Smooth muscle cell (in vitro differentiated cells): ENCODE results near the gene TCEAL1. TPM values are rescaled to one million over a fixed set of nuclear protein-coding genes. Genes with fewer than 3 reads are reported as not detected.
A peak's percentile ranks its signal among the peaks of the same experiment; 100 is the strongest.

ENCODE experiments used
- DNase-seq: peaks from one replicate; lab custom pipeline; 2025; ENCODE audit not compliant: unreplicated experiment; lab: John Stamatoyannopoulos, UW
- H2AFZ ChIP-seq: fragments of 200-600 bp; sonication (generic); 2 replicates; pipeline ENCODE4 v1.6.0; 2016; ENCODE audit warnings: antibody characterized with exemption, low read depth, mild to moderate bottlenecking
- H3F3A ChIP-seq: fragments of 200-600 bp; sonication (generic); 2 replicates; pipeline ENCODE4 v1.6.0; 2017; ENCODE audit warnings: antibody characterized with exemption, low read depth
- H3K27ac ChIP-seq: fragments of 200-600 bp; sonication (generic); 2 replicates; pipeline ENCODE4 v1.5.1; 2016; ENCODE audit warnings: low read depth, mild to moderate bottlenecking
- H3K27me3 ChIP-seq: fragments of 200-600 bp; sonication (generic); 2 replicates; pipeline ENCODE4 v1.6.1; 2016; ENCODE audit warnings: low read depth, mild to moderate bottlenecking
- H3K36me3 ChIP-seq: fragments of 200-600 bp; sonication (generic); 2 replicates; pipeline ENCODE4 v1.5.1; 2016; ENCODE audit warnings: low read depth
- H3K4me1 ChIP-seq: fragments of 200-600 bp; sonication (generic); 2 replicates; pipeline ENCODE4 v1.5.1; 2016; ENCODE audit warnings: low read depth
- H3K4me2 ChIP-seq: fragments of 200-600 bp; sonication (generic); 2 replicates; pipeline ENCODE4 v1.6.0; 2016; ENCODE audit warnings: mild to moderate bottlenecking
- H3K4me3 ChIP-seq: fragments of 200-600 bp; sonication (generic); 2 replicates; pipeline ENCODE4 v1.5.1; 2016; ENCODE audit warnings: mild to moderate bottlenecking
- H3K79me2 ChIP-seq: fragments of 200-600 bp; sonication (generic); 2 replicates; pipeline ENCODE4 v1.6.0; 2016; ENCODE audit warnings: low read depth, mild to moderate bottlenecking
- H3K9ac ChIP-seq: fragments of 200-600 bp; sonication (generic); 2 replicates; pipeline ENCODE4 v1.6.0; 2016; ENCODE audit warnings: low read depth
- H3K9me3 ChIP-seq: fragments of 200-600 bp; sonication (generic); replicated peaks from 2 replicates; pipeline ENCODE4 v1.5.1; 2016; ENCODE audit warnings: low read depth
- H4K20me1 ChIP-seq: fragments of 200-600 bp; sonication (generic); 2 replicates; pipeline ENCODE4 v1.6.0; 2016; ENCODE audit warnings: low read depth
- WGBS: methylation state at CpG from one replicate; pipeline ENCODE4 v1.1.7; 2016; ENCODE audit warnings: low lambda C conversion rate; 5-methylcytosine and 5-hydroxymethylcytosine counted together
- polyA plus RNA-seq: library from polyadenylated mRNA; unstranded; fragments of >200 nt; fragmentation: Nextera tagmentation; extraction: Ambion mirVana; gene quantifications from 2 replicates; pipeline ENCODE4 v1.2.1, GENCODE V29; 2016
- total RNA-seq: library from RNA; depleted of rRNA; stranded (reverse); fragments of >200 nt; gene quantifications from 2 replicates; pipeline ENCODE4 v1.2.3, GENCODE V29; 2014
- TF ChIP-seq, protein P1 (sequence below): fragments of 200-600 bp; sonication (generic); IDR thresholded peaks from 2 replicates; pipeline ENCODE4 v1.5.1; 2017; ENCODE audit warnings: borderline replicate concordance, mild to moderate bottlenecking, antibody characterized with exemption; ENCODE audit not compliant: insufficient read depth, poor library complexity, severe bottlenecking

The TCEAL1 gene
- total and polyA plus RNA-seq, 2 experiments from 2014 or later: 16.7 to 22.1 TPM

DNA sequence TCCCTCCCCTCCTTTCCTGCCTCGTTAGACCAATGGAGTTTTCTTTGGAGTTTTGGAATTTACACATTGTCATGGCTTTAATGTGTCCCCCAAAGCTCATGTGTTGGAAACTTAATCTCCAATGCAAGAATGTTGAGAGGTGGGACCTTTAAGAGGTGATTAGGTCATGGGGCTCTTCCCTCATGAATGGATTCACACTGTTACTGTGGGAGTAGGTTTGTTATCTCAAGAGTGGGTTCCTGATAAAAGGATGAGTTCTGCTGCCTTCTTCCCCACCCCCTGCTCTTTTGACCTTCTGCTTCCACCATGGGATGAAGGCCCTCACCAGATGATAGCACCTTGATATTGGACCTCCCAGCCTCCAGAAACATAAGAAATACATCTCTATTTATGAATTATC is 41.0 kb downstream of the TCEAL1 start:
- H2AFZ ChIP-seq: no peak overlapping the region
- H3K27me3 ChIP-seq: peaks cover 5% of the 10 kb centered on the region
- 72% methylated on average over 1 of the region's 1 CpG for WGBS
- no peaks in the 10 kb centered on the region for H3K9me3 ChIP-seq
- no peaks in the 10 kb centered on the region for H3K79me2 ChIP-seq
- no peak overlapping the region for H3K27ac ChIP-seq
- H3K4me2 ChIP-seq: no peak overlapping the region
- peaks cover 13% of the 10 kb centered on the region for H4K20me1 ChIP-seq
- H3K4me1 ChIP-seq: no peaks in the 10 kb centered on the region
- peaks cover 5% of the 10 kb centered on the region for H3F3A ChIP-seq
- no peak for DNase-seq
- H3K4me3 ChIP-seq: no peak overlapping the region
- no peak overlapping the region for H3K9ac ChIP-seq
- no peaks in the 10 kb centered on the region for H3K36me3 ChIP-seq
- TF ChIP-seq, protein P1, sequence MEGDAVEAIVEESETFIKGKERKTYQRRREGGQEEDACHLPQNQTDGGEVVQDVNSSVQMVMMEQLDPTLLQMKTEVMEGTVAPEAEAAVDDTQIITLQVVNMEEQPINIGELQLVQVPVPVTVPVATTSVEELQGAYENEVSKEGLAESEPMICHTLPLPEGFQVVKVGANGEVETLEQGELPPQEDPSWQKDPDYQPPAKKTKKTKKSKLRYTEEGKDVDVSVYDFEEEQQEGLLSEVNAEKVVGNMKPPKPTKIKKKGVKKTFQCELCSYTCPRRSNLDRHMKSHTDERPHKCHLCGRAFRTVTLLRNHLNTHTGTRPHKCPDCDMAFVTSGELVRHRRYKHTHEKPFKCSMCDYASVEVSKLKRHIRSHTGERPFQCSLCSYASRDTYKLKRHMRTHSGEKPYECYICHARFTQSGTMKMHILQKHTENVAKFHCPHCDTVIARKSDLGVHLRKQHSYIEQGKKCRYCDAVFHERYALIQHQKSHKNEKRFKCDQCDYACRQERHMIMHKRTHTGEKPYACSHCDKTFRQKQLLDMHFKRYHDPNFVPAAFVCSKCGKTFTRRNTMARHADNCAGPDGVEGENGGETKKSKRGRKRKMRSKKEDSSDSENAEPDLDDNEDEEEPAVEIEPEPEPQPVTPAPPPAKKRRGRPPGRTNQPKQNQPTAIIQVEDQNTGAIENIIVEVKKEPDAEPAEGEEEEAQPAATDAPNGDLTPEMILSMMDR: no peak

DNA sequence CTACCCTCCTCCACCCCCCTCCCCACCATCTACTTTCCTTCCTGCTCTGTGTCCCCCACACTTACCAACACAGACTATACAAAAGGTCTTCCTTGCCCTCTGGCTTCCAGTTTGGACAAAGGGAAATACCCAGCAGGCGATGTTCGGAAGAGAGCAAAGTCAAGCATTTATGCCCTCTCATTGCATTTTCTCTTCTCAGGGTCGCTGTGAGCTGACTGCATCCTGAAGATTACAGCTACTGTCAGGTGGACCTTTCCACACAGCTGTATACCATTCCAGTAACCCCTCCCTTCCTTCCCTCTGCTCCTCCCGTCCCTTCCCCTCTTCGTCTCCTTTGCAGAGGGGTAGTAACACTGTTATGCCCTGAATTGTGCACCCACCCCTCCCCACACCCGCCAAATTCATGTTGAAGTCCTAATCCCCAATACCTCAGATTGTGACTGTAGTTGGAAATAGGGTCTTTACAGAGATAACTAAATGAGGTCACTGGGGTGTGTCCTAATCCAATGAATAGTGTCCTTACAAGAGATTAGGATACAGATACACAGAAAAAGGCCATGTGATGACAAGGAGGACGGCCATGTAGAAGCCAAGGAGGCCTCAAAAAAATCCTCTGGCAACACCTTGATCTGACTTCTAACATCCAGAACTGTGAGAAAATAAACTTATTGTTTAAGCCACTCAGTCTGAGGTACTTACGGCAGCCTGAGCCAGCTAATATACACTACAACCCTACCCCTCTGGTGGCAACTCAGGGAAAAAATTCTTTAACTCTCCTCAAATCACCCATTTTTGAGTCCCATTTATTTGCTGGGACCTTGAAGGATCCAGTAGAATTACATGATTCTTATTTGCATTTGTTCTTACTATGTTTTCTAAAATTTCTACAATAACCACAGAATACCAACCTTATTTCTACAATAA is 46.0 kb downstream of the TCEAL1 start:
- Histone ChIP-seq H3K27ac (peak overlapping the region; percentile 1), H3K36me3 (peaks cover 11% of the 10 kb centered on the region), H3K9me3 (no peaks in the 10 kb centered on the region), H3K79me2 (no peaks in the 10 kb centered on the region), H2AFZ (no peak overlapping the region), H3K4me1 (peaks cover 4% of the 10 kb centered on the region), H4K20me1 (peaks cover 64% of the 10 kb centered on the region), H3K27me3 (no peaks in the 10 kb centered on the region), H3K9ac (no peak overlapping the region), H3K4me3 (no peak overlapping the region), H3F3A (peaks cover 49% of the 10 kb centered on the region), H3K4me2 (no peak overlapping the region)
- no peak for DNase-seq
- 69% methylated on average over 8 of the region's 8 CpGs for WGBS
- TF ChIP-seq, protein P1: no peak

DNA sequence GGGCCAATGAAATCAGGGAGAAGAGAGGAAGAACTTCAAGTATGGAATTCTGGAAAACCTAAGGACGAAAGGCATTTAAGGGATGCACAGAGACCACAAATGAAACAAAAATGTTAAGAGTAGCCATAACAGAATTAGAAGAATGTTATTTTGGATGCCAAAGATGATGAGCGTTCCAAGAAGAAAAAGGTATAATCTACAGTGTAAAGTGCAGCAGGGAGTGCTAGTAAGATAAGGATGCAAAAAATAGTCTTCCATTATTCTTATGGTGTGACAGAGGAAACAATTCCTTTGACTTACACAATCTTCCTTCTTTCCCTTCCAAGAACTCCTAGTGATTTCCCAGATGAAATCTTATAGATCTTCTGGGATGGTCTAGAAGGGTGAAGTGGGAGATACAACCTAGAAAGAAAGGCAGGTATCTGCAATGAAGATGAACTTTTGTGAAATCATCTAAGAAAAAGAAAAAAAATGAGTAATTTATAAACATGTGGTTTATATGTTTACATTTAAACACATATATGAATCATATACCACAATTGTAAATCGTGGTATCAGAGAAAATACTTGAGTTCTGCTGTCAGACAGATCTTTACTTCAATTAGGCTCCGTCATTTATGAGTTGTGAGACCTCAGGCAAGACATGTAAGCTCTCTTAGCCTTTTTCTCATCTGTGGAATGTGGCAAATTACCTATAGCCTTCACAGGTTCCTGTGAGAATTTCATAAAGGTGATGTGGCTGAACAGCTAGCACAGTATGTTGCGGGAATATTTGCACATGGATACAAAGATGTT is 49.6 kb downstream of the TCEAL1 start:
- Histone ChIP-seq H3K36me3 (peaks cover 18% of the 10 kb centered on the region), H3K9ac (no peak overlapping the region), H2AFZ (no peak overlapping the region), H3K9me3 (no peaks in the 10 kb centered on the region), H3K27me3 (no peaks in the 10 kb centered on the region), H3K27ac (peak overlapping the region; percentile 100), H4K20me1 (peaks cover 99% of the 10 kb centered on the region), H3K4me2 (peak overlapping the region; percentile 29), H3K79me2 (peaks cover 26% of the 10 kb centered on the region), H3K4me1 (peaks cover 5% of the 10 kb centered on the region), H3F3A (peaks cover 83% of the 10 kb centered on the region), H3K4me3 (no peak overlapping the region)
- 52% methylated on average over 5 of the region's 5 CpGs for WGBS
- TF ChIP-seq, protein P1: no peak
- no peak for DNase-seq

Other genes with a start within 250 kb of the TCEAL1 start
- 0.13 and 0.49 TPM in 2 replicates for gene RAB40A, start 109.5 kb upstream of the TCEAL1 start, total RNA-seq
- gene RAB40A, start 109.5 kb upstream of the TCEAL1 start, polyA plus RNA-seq: 0.63 and 0.85 TPM in 2 replicates
- gene TCEAL4, start 43.5 kb upstream of the TCEAL1 start, total RNA-seq: 40.2 and 51.3 TPM in 2 replicates
- gene TCEAL4, start 43.5 kb upstream of the TCEAL1 start, polyA plus RNA-seq: 74.4 and 76.2 TPM in 2 replicates
- 14.0 and 29.6 TPM in 2 replicates for gene TCEAL3, start 21.0 kb upstream of the TCEAL1 start, total RNA-seq
- gene TCEAL3, start 21.0 kb upstream of the TCEAL1 start, polyA plus RNA-seq: 48.0 and 52.4 TPM in 2 replicates
- gene MORF4L2, start 57.7 kb downstream of the TCEAL1 start, total RNA-seq: 1,445 and 1,824 TPM in 2 replicates
- 726 and 732 TPM in 2 replicates for gene MORF4L2, start 57.7 kb downstream of the TCEAL1 start, polyA plus RNA-seq
- gene TMEM31, start 81.9 kb downstream of the TCEAL1 start, total RNA-seq: 0.54 TPM in 1 of 2 replicates, not detected in the other
- 0.60 and 0.75 TPM in 2 replicates for gene TMEM31, start 81.9 kb downstream of the TCEAL1 start, polyA plus RNA-seq
- not detected in 2 replicates for gene PLP1, start 147.9 kb downstream of the TCEAL1 start, total RNA-seq
- gene PLP1, start 147.9 kb downstream of the TCEAL1 start, polyA plus RNA-seq: 0.27 TPM in 1 of 2 replicates, not detected in the other
- 0.18 and 0.76 TPM in 2 replicates for gene RAB9B, start 203.3 kb downstream of the TCEAL1 start, total RNA-seq
- gene RAB9B, start 203.3 kb downstream of the TCEAL1 start, polyA plus RNA-seq: not detected in 2 replicates